GM12878 (cell line): ENCODE results near the gene NRDE2. TPM values are rescaled to one million over a fixed set of nuclear protein-coding genes. Genes with fewer than 3 reads are reported as not detected.

Source experiments
- ASH2L ChIP-seq: fragments of 300-600, 200-600 bp; sonication (generic); IDR thresholded peaks from 2 replicates; pipeline ENCODE4 v1.6.1; 2017; ENCODE audit warnings: low read depth, mild to moderate bottlenecking, borderline replicate concordance
- ATF3 ChIP-seq: IDR thresholded peaks from 2 replicates; pipeline ENCODE4 v1.6.1; 2011; ENCODE audit warnings: low read depth, mild to moderate bottlenecking, low read length, moderate library complexity, borderline replicate concordance; ENCODE audit errors: extremely low read depth
- BCLAF1 ChIP-seq: fragments of 450-650 bp; IDR thresholded peaks from 2 replicates; pipeline ENCODE4 v1.6.1; 2017; ENCODE audit warnings: antibody characterized with exemption, mild to moderate bottlenecking, moderate library complexity
- CBX5 ChIP-seq: sonication (generic); IDR thresholded peaks from 2 replicates; pipeline ENCODE4 v1.6.1; 2016; ENCODE audit warnings: low read depth, moderate library complexity, mild to moderate bottlenecking, inconsistent platforms
- CHD2 ChIP-seq: IDR thresholded peaks from 2 replicates; pipeline ENCODE4 v1.6.1; 2011; ENCODE audit warnings: low read depth, low read length, improper control_type of control experiment, borderline replicate concordance
- E4F1 ChIP-seq: fragments of 450-650 bp; IDR thresholded peaks from 2 replicates; pipeline ENCODE4 v1.6.1; 2018; ENCODE audit warnings: borderline replicate concordance, mild to moderate bottlenecking; ENCODE audit not compliant: partially characterized antibody
- FOXK2 ChIP-seq: fragments of 450-650 bp; IDR thresholded peaks from 2 replicates; pipeline ENCODE4 v1.6.1; 2017; ENCODE audit warnings: mild to moderate bottlenecking, moderate library complexity
- GATAD2B ChIP-seq: fragments of 450-650 bp; conservative IDR thresholded peaks from 2 replicates; pipeline ENCODE4 v1.6.1; 2017; ENCODE audit warnings: low read depth, mild to moderate bottlenecking, moderate library complexity
- IRF5 ChIP-seq: fragments of 450-650 bp; IDR thresholded peaks from 2 replicates; pipeline ENCODE4 v1.6.1; 2017; ENCODE audit warnings: borderline replicate concordance
- MTA3 ChIP-seq: IDR thresholded peaks from 2 replicates; pipeline ENCODE4 v1.6.1; 2012; ENCODE audit warnings: low read length, inconsistent platforms, borderline replicate concordance
- POLR2AphosphoS5 ChIP-seq: IDR thresholded peaks from 2 replicates; pipeline ENCODE4 v1.6.1; 2011; ENCODE audit warnings: mild to moderate bottlenecking, low read length, inconsistent platforms
- ZNF384 ChIP-seq: IDR thresholded peaks from 2 replicates; pipeline ENCODE4 v1.6.1; 2012; ENCODE audit warnings: low read depth, mild to moderate bottlenecking, low read length, improper control_type of control experiment, borderline replicate concordance
- ZZZ3 ChIP-seq: IDR thresholded peaks from 2 replicates; pipeline ENCODE4 v1.6.1; 2011; ENCODE audit warnings: low read depth; ENCODE audit not compliant: control insufficient read depth, insufficient read length
- polyA plus RNA-seq, 11 experiments: library from polyadenylated mRNA; depleted of rRNA in 4 of 11; unstranded in 6 of 11; stranded (reverse) in 5 of 11; fragments of >200 nt; fragmentation: Nextera tagmentation in 4 of 11; fragmentation: Illumina TruSeq in 1 of 11; extraction: Ambion mirVana in 4 of 11; extraction: Trizol in 1 of 11; gene quantifications; 1 replicate in 1 of 11; 2 replicates in 10 of 11; pipeline versions ENCODE4 v1.2.1 to v1.2.3, GENCODE V29; 2011 to 2016; ENCODE audit warnings: inconsistent platforms in 2 of 11, missing spikeins in 2 of 11, low read depth in 1 of 11
- total RNA-seq, 4 experiments: library from RNA; depleted of rRNA in 3 of 4; stranded (reverse); fragments of >200 nt in 3 of 4; fragmentation: Illumina TruSeq in 1 of 4; extraction: Trizol in 1 of 4; gene quantifications; 2 replicates each; pipeline versions ENCODE4 v1.2.1 to v1.2.3, GENCODE V29; 2013 to 2021
- TF ChIP-seq, protein P1 (sequence below): IDR thresholded peaks from 2 replicates; pipeline ENCODE4 v1.6.1; 2011; ENCODE audit warnings: borderline replicate concordance, low read depth, mild to moderate bottlenecking, moderate library complexity, low read length; ENCODE audit not compliant: insufficient read depth, poor library complexity, severe bottlenecking
- TF ChIP-seq, protein P2 (sequence below): fragments of 450-650 bp; IDR thresholded peaks from 2 replicates; pipeline ENCODE4 v1.6.1; 2016; ENCODE audit warnings: mild to moderate bottlenecking, moderate library complexity, borderline replicate concordance

NRDE2 gene
- total and polyA plus RNA-seq, 10 of the 15 experiments (the other 5 are each of a cell fraction or from before 2014, with no cell fraction given) = 8.3 to 21.0 (median 13.8) TPM

- TF ChIP-seq ATF3 = no peak
- TF ChIP-seq ASH2L = no peak
- no peak; the same call in 1 of the 2 replicates for TF ChIP-seq GATAD2B
- no peak for TF ChIP-seq ZNF384
- TF ChIP-seq MTA3 = no peak
- TF ChIP-seq IRF5 = no peak
- no peak for TF ChIP-seq E4F1
- no peak for TF ChIP-seq FOXK2
- no peak for TF ChIP-seq ZZZ3
- TF ChIP-seq, protein P1, sequence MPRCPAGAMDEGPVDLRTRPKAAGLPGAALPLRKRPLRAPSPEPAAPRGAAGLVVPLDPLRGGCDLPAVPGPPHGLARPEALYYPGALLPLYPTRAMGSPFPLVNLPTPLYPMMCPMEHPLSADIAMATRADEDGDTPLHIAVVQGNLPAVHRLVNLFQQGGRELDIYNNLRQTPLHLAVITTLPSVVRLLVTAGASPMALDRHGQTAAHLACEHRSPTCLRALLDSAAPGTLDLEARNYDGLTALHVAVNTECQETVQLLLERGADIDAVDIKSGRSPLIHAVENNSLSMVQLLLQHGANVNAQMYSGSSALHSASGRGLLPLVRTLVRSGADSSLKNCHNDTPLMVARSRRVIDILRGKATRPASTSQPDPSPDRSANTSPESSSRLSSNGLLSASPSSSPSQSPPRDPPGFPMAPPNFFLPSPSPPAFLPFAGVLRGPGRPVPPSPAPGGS = no peak
- TF ChIP-seq CBX5 = no peak
- peak; percentile 63 for TF ChIP-seq POLR2AphosphoS5
- TF ChIP-seq, protein P2, sequence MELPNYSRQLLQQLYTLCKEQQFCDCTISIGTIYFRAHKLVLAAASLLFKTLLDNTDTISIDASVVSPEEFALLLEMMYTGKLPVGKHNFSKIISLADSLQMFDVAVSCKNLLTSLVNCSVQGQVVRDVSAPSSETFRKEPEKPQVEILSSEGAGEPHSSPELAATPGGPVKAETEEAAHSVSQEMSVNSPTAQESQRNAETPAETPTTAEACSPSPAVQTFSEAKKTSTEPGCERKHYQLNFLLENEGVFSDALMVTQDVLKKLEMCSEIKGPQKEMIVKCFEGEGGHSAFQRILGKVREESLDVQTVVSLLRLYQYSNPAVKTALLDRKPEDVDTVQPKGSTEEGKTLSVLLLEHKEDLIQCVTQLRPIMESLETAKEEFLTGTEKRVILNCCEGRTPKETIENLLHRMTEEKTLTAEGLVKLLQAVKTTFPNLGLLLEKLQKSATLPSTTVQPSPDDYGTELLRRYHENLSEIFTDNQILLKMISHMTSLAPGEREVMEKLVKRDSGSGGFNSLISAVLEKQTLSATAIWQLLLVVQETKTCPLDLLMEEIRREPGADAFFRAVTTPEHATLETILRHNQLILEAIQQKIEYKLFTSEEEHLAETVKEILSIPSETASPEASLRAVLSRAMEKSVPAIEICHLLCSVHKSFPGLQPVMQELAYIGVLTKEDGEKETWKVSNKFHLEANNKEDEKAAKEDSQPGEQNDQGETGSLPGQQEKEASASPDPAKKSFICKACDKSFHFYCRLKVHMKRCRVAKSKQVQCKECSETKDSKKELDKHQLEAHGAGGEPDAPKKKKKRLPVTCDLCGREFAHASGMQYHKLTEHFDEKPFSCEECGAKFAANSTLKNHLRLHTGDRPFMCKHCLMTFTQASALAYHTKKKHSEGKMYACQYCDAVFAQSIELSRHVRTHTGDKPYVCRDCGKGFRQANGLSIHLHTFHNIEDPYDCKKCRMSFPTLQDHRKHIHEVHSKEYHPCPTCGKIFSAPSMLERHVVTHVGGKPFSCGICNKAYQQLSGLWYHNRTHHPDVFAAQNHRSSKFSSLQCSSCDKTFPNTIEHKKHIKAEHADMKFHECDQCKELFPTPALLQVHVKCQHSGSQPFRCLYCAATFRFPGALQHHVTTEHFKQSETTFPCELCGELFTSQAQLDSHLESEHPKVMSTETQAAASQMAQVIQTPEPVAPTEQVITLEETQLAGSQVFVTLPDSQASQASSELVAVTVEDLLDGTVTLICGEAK = no peak
- TF ChIP-seq BCLAF1 = no peak
- no peak for TF ChIP-seq CHD2
Observed at GRCh38 chr14:90331497-90332270, at the start of gene NRDE2 (continued).
